ENCODE results near the gene TGM5.

Gene TGM5

DNA sequence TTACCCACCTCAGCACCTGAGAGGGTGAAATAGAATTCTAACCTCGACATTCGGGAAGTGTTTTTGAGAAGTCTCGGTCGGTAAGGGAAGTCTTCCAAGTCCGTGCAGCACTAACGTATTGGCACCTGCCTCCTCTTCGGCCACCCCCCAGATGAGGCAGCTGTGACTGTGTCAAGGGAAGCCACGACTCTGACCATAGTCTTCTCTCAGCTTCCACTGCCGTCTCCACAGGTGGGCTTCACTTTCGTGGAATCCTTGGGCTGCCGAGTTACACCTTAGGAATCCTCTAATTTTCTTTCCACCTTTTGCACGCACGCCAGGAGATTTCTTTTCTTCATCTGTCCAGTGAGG is 80.8 kb downstream of the TGM5 start:
- DNase-seq = no peak

DNA sequence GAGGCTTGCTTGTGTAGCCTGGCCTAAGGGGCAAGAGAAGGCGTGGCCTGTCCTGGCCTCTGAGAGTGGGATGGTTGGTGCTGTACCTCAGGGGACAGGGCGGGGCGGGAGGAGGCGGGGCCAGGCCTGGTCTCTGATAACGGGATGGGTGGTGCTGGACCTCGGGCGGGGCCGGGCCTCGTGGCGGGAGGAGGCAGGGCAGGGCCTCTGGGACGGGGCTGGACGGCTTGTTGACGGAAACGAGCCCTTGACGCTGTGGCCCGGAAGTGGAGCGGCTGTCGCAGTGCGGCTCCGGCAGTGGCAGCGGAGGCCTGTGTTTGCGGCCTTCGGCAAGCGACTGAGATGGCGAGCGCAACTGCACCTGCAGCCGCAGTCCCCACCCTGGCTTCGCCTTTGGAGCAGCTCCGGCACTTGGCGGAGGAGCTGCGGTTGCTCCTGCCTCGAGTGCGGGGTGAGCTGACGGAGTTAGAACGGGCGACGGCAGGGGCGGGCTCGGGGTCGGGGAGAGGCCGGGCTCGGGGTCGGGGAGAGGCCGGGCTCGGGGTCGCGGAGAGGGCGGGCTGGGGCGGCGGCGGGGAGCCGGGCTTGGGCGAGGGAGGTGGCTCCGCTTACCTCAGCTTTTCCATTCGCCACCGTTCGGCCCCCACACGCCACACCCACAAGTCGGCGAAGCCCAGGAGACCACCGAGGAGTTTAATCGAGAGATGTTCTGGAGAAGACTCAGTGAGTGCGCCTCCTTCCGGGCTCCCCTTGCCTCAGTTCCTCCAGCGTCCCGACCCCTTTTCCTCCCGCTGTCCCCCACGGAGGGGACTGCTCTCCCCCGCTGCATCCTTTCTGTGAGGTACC is 81.3 kb downstream of the TGM5 start, which contains the start of gene CCNDBP1:
Gene CCNDBP1, plus strand, starts transcription at position 247 of the 846 bp plus-strand sequence. Its CDS starts 96 bp downstream, at position 343.
- peak; percentile 91 for DNase-seq

DNA sequence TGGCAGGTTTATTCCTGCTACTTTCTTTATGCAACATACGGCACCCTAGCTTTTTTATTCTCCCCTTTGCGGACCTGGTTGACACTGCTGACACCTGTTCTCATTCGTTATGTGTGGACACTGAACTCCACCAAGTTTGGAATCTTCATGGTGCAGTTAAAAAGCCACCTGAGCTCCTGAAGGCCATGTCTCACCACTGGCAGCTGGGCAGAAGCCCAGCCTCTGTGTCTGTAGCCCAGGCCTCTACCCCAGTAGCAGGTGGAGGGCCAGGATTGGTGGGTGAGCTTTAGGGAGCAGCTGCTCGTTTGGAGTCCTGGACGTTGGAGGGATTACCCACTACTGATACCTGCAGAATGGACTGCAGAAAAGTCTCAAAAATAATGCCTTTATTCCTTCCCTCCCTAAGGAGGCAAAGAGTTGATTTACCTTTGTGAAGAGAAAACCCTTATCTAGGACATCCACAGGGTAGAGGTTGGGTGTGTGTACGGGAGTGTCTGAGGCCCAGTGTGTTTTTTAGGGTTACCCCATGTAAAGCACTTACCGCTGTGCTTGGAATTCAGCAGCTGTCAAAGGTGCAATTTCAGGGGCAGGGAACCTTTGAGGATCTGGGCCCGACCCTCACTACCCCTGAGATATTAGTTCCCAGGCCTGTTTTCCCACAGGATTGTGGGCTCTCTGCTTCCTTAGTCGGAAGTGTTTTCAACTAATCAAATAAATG is 82.2 kb downstream of the TGM5 start:
- DNase-seq = no peak

DNA sequence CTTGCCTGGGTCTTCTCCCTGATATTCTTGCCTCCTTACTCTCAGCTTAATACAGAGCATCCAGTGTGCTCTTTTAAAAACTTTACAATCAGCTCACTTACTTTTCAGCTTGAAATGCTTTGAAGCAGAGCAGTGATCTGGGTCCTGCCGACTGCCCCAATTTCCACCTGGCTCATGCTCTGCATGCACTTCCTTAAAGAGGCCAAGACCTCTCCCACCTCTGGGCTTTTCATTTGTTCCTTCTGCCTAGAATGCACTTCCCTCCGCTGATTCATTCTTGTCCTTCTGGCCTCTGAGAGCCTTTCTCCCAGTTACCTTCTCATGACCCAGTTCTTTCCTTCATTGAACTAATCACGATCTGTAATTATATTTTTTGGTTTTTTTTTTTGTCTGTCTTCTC is 83.5 kb downstream of the TGM5 start:
- DNase-seq = no peak

All from femur (tissue), 1 donor.